ENCODE data around the gene KDM7A. TPM values are rescaled to one million over a fixed set of nuclear protein-coding genes. Genes with fewer than 3 reads are reported as not detected.

Gene KDM7A
- total RNA-seq, 1 experiment from 2014 or later = 12.2 TPM

GRCh38 chr7:140060243-140060630 lies 116.5 kb downstream of the KDM7A start (continued):
- TF ChIP-seq ZBTB43 (CRISPR knock-in tag; IDR thresholded peaks at IDR 0.05) = no peak
- no peak for TF ChIP-seq SMAD4 (CRISPR knock-in tag; IDR thresholded peaks at IDR 0.05)
- no peak for TF ChIP-seq OVOL2 (CRISPR knock-in tag; IDR thresholded peaks at IDR 0.05; ENCODE audit: borderline replicate concordance)
- TF ChIP-seq CBFB (CRISPR knock-in tag; IDR thresholded peaks at IDR 0.05; ENCODE audit: low read depth) = no peak

GRCh38 chr7:140059273-140060242 lies 117.2 kb downstream of the KDM7A start:
- DNase-seq (ENCODE audit: low spot score) (no peak), ATAC-seq (no peak)
- Mint-ChIP-seq H3K4me3 (no peak overlapping the region), H3K4me1 (peaks cover 10% of the 10 kb centered on the region; the same call in 1 of the 2 replicates), H3K36me3 (no peaks in the 10 kb centered on the region), H3K27ac (no peak overlapping the region), H3K9me3 (no peaks in the 10 kb centered on the region), H3K27me3 (ENCODE audit: low read depth) (peaks cover 37% of the 10 kb centered on the region)
- TF ChIP-seq ZNF219 (CRISPR knock-in tag; IDR thresholded peaks at IDR 0.05; ENCODE audit: borderline replicate concordance) (no peak), GABPB1 (CRISPR knock-in tag; IDR thresholded peaks at IDR 0.05) (no peak), ATF2 (CRISPR knock-in tag; IDR thresholded peaks at IDR 0.05; ENCODE audit: borderline replicate concordance, low read depth) (no peak), ZNF232 (CRISPR knock-in tag; IDR thresholded peaks at IDR 0.05) (no peak), TEAD4 (CRISPR knock-in tag; IDR thresholded peaks at IDR 0.05) (no peak), E2F1 (CRISPR knock-in tag; IDR thresholded peaks at IDR 0.05) (no peak), ZMAT4 (CRISPR knock-in tag; IDR thresholded peaks at IDR 0.05) (no peak), ZBTB21 (CRISPR knock-in tag; IDR thresholded peaks at IDR 0.05; ENCODE audit: borderline replicate concordance) (no peak), PRDM15 (CRISPR knock-in tag; IDR thresholded peaks at IDR 0.05) (no peak), MYBL2 (CRISPR knock-in tag; IDR thresholded peaks at IDR 0.05) (no peak), FOXJ3 (CRISPR knock-in tag; IDR thresholded peaks at IDR 0.05; ENCODE audit: borderline replicate concordance) (no peak), NR1H2 (CRISPR knock-in tag; IDR thresholded peaks at IDR 0.05) (no peak), FOXP4 (CRISPR knock-in tag; IDR thresholded peaks at IDR 0.05) (no peak), RELA (CRISPR knock-in tag; IDR thresholded peaks at IDR 0.05; ENCODE audit: borderline replicate concordance) (no peak)
- ChIA-PET CTCF (no interaction called here), POLR2A (no interaction called here)
